HG02885 (cell line): Measurements from ENCODE around the gene LASP1.
"Not testable (repeated sequence)": the region's sequence is repeated elsewhere in the genome, so short reads cannot be mapped to it uniquely, and the experiment has no call there.

Source experiments
- ATAC-seq: cut with Tn5 transposase; IDR thresholded peaks from one replicate; pipeline ENCODE4 v1.9.1; 2021; ENCODE audit warnings: mild to moderate bottlenecking; ENCODE audit not compliant: unreplicated experiment, poor library complexity

The LASP1 gene

DNA sequence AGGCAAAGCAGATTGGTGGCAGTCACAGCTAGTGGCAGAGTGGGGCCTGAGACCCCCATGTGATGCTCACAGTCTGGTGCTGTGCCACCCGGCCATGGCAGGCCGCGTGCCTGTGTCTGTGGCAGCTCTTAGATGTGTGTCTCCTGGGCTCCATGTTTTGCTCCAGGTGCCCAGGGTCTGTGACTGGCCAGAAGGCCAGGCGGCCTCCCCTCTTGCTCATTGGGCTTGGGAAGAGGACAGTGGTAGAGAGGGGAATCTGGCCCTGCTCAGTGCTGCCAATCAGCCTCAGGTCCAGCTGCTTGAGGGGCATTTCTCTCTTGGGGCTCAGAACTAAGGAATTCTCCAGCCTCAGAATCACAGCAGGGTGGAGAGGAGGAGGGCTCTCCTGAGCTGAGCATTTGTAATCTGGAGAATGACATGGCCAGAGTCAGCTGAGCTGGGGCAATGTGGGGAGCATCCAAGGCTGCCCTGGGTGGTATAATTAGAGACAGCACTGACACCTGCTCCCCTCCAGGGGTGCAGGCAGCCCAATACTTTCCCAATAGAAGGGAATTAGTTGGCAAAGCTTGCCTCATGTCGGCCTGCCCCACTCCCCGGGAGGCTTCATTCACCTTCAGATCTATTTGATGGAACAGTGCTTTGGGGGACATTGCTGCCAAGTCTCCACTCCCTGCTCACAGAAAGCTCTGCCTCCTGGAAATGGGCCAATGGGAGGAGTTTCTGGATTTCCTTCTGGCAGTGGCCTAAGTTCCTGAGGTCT lies 52.9 kb downstream of the LASP1 start:
- no peak for ATAC-seq

DNA sequence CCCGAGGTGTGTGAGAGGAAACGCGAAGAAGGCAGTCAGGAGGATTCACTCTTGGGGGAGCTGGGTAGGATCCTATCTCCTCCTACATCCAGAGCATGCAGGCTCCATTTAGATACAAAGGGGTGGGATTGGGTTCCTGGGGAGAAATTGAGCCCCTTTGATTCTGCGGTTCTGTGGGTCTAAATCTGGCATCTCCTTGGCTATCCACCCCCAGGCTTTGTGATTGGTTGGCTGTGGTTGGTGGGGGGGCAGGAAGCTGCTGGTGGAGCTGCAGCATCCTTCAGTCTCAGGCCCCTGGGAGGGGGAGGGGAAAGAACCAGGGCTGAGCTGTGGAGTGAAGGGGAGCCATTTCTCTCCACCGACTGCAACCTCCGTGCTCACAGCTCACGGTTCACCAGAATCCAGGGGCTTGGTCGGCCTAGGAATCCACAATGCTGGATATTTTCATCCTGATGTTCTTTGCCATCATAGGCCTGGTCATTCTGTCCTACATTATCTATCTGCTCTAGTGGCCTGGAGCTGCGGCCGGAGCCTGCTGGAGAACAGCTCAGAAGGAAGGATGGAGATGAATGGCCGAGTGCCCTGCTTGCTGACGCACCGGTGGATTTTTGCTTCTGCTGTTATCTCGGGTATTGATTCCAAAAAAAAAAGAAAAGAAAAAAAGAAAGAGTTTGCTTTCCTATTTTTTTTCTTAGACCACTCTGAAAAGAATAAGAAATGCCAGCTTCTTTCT lies 55.6 kb downstream of the LASP1 start, which contains the start of gene LASP1NB:
LASP1NB (plus strand) TSS at position 352 of the 733 bp plus-strand sequence.
- ATAC-seq = no peak

DNA sequence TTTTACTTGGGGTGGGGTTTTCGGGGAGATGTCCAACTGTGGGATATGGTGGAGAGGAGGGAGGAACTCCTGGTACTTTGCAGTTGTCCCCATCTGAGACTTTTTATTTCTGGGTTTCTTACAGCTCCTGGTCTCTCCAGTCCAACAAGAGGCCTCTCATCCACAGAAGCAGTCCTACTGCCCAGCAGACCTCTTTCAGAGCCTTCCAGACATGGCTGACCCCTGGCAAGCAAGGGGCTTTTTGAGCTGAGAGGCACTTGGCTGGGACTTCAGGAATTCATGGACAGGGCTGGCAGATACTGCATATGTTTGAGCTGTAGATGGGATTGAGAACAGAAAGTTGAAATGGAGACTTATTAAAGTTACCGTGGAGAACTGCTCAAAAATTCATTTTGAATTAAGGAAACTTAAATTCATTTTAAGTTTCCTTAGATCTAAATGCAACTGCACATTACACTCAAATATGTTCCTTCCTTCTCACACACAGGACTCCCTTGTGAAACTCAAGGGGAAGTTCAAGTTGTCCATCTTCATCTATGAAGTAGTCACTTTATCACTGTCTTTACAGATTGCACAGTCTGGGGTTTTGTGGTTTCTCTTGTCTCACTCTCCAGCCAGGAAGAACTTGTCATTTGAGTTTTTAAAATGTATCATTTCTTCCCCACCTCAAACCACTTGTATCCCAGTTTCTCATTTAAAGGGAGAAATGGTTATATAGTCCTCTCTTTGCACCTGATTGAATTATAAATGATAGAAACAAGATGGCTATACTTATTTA lies 56.6 kb downstream of the LASP1 start:
- ATAC-seq = no peak

DNA sequence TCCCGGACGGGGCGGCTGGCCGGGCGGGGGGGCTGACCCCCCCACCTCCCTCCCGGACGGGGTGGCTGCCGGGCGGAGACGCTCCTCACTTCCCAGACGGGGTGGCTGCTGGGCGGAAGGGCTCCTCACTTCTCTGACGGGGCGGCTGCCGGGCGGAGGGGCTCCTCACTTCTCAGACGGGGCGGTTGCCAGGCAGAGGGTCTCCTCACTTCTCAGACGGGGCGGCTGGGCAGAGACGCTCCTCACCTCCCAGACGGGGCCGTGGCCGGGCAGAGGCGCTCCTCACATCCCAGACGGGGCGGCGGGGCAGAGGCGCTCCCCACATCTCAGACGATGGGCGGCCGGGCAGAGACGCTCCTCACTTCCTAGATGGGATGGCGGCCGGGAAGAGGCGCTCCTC lies 60.9 kb downstream of the LASP1 start:
- ATAC-seq = not testable (repeated sequence)

DNA sequence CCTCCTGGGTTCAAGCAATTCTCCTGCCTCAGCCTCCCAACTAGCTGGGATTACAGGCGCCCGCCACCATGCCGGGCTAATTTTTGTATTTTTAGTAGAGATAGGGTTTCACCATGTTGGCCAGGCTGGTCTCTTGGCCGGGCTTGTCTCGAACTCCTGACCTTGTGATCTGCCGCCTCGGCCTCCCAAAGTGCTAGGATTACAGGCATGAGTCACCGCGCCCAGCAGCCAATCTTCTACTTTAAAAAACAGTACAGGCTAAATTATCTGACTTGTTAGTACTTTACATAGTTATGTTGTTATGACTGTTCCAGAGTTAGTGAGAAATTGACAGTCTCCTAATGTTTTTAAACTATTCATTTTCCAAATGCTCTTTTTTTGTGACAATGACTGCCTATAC lies 64.1 kb downstream of the LASP1 start:
- ATAC-seq = not testable (repeated sequence)

DNA sequence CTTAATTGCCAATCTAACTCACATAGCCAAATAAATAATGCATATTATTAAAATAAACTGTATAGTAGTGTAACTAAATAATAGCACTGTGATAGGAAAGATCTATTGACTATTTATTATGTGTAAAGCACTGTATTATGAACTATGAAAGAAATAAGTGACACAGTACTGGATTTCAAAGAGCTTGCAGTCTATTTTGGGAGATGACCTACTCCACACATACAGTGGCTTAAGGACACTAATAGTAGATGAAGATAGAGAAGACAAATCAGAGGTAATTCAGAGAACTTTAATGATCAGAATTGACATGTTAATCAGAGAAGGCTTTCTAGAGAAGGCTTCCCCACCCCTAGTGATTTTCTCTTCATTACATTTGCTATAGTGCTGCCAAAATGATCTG lies 70.1 kb downstream of the LASP1 start:
- ATAC-seq = no peak

DNA sequence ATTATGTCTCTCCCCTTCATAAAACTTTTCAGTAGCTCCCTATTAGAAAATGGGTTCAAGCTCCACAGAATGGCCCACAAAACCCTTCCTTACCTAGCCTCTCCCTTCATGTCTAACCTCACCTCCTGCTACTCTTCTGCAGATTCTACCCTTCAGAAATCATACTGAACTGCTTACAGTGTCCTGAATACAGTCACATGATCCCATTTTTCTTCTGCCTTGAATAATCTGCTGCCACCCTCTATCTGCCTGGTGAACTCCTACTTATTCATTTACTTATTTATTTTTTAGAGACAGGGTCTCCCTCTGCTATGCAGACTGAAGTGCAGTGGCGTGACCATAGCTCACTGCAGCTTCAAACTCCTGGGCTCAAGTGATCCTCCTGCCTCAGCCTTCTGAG lies 70.5 kb downstream of the LASP1 start:
- ATAC-seq = no peak

DNA sequence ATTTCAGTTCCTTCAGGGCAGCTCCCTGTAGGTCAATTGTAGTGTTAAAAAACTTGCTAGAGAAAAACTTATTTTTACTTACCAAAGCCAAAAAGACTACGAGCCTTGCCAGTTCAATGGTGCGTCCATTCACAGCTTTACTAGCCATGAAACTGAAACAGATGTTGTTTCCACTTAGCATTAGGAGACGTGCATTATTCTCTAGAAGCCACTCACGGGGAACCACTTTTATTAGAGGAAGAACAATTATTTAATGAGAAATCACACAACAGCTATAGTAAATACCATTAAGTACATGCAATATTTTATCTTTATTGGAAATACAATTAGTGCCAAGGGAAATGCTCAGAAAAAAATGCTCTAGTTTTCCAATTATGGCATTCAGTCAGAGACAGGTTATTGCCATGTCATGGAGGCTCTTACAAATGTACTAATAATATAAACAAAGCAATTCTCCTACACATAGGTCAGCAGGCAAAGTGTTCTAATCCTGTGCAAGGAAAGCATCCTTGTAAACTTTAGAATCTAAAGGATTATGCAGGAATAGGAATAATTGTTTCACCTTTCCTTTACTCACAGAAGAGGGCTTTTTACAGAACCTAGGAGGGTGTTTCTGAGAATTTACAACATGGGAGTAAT lies 73.0 kb downstream of the LASP1 start:
- no peak for ATAC-seq

DNA sequence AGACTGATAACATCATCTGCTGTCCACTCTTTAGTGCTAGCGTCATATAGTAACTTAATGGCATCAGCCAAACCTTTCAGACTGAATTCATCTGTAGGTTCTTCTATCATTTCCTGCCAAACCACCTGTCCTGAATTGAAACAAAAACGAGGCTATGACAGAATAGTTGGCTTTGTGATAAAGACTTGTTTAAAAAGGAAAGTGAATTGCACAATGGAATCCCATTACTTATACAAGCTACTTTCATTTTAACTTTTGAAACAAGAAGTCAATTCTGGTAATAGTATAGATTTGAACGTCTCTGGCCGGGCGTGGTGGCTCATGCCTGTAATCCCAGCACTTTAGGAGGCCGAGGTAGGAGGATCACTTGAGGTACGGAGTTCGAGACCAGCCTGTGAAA lies 73.7 kb downstream of the LASP1 start:
- no peak for ATAC-seq

DNA sequence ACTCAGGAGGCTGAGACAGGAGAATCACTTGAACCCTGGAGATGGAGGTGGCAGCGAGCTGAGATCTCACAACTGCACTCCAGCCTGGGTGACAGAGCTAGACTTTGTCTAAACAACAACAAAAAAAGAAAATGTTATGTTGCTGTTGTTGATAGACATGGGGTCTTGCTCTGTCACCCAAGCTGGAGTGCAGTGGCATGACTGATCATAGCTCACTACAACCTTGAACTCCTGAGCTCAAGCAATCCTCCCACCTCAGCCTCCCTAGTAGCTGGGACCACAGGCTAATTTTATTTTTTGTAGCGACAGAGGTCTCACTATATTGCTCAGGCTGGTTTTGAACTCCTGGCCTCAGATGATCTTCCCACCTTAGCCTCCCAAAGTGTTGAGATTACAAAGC lies 77.3 kb downstream of the LASP1 start:
- no peak for ATAC-seq

DNA sequence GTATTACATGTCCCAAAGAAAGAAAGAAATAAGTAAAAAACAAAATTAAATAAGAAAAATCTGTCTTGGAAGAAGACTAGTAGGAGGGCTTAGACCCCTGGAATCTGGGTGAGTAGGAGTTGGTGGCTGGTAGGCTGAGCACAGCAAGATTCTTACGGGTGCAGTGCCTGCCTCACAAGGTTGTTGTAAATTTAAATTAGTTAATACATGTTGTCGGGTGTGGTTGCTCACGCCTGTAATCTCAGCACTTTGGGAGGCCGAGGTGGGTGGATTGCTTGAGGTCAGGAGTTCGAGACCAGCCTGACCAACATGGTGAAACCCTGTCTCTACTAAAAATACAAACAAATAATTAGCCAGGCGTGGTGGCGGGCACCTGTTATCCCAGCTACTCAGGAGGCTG lies 83.9 kb downstream of the LASP1 start:
- not testable (repeated sequence) for ATAC-seq

DNA sequence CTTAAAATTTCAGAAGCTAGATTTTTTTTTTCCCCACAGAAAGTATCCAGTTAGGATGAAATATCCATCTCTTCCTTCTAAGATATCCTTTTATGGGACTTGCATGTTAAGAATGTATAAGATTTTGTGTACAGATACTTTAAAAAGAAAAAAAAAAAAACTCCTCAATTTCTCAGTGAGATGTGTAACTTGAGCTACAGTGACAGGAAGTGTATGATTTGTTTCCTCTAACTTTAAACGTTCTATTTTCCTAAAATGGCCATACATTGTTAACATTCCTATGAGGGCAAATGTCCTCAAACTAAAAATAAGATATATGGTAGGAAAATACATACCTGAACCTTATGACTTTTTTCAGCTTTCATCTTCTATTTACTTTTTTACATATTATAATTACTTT lies 88.5 kb downstream of the LASP1 start:
- ATAC-seq = no peak

DNA sequence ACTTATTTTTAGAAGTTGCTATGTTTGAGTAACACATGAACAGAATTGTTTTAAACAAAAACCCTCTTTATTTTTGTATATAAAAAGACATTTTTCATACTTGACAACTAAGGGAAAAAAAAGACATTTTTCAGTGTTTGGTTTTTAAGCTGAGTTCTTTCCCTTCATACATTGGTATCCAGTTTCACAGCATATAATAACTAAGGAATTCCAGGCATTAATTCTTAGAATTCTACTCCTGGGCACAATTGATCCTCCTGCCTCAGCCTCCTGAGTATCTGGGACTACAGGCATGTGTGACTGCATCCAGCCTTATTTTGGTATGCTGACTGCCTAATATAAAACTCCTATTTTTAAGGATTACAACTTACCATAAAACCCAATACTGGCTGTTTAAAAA lies 88.9 kb downstream of the LASP1 start:
- no peak for ATAC-seq

DNA sequence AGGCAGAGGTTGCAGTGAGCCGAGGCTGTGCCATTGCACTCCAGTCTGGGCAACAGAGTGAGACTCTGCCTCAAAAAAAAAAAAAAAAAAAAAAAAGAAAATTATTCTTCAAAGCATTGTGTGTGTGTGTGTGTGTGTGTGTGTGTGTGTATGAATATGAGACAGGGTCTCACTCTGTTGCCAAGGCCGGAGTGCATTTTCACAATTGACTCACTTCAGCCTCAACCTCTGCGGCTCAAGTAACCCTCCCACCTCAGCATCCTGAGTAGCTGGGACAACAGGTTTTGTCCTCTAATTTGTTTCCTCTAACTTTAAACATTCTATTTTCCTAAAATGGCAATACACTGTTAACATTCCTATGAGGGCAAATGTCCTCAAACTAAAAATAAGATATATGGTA lies 89.7 kb downstream of the LASP1 start:
- ATAC-seq = no peak

DNA sequence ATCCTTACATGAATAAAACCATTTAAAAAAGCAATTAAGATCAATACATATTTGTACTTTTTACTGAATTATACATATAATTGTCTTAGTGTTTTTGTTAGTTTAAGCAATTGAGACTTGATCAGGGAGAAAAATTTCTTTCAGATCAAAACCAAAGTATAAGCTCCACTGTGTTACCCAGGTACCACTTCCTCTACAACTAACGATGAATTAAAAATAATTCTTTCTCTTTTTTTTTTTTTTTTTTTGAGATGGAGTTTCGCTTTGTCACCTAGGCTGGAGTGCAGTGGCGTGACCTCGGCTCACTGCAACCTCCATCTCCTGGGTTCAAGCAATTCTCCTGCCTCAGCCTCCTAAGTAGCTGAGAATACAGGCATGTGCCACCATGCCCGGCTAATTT lies 90.5 kb downstream of the LASP1 start:
- no peak for ATAC-seq

DNA sequence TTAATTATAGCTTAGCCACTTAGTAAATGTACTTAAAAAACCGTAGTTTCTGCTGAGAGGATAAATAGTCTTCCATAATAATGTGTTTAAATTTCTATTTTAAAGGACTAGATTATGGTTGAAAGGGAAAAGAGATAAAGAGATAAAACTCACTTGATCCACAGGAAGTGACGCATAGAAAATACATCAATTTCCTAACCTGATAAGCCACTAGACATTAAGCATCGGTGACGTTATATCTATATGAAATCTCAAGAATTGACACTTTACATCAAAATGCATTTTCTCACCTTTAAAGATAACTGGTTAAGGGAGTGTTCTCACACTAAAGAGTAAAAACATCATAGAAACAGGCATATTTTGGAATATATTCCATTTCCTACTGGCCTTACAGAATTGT lies 91.6 kb downstream of the LASP1 start:
- ATAC-seq = no peak

DNA sequence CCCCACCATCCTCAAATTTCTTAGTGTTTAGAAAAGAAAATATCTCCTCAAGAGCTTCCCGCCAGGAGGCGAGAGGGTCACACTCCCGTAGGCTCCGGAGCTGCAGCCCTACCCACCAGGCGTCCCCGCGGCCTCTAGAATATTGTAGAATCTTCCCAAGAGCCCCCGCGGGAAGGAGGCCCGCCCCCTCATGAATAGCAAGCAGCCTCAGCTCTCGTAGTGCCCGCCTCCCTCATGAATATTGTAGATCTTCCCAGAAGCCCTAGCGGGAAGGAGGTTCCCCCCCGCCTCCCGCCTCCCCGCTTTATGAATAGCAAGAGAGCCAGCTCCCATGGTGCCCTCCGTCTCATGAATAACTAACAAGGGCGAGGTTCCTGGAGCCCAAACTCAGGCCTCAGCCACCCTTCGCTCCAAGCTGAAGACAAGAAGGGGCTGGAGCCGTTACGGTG lies 97.5 kb downstream of the LASP1 start, which contains the start of gene FBXO47:
FBXO47 (minus strand) TSS at position 114 of the 449 bp plus-strand sequence. CDS start 4,378 bp downstream, outside the sequence.
- no peak for ATAC-seq

DNA sequence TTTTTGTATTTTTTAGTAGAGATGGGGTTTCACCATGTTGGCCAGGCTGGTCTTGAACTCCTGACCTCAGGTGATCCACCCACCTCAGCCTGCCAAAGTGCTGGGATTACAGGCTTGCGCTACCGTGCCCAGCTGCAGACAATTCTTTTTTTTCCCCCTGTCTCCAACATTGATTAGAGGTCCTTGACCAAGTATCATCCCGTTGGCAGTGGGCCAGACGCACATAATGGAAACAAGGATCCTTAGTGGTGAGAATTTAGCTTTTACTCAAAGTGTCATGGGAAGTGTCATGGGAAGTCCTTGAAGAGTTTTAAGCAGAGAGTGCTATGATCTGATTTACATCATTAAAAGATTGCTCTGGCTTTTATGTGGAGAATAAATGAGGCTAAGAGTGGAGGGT lies 99.4 kb downstream of the LASP1 start:
- ATAC-seq = no peak

DNA sequence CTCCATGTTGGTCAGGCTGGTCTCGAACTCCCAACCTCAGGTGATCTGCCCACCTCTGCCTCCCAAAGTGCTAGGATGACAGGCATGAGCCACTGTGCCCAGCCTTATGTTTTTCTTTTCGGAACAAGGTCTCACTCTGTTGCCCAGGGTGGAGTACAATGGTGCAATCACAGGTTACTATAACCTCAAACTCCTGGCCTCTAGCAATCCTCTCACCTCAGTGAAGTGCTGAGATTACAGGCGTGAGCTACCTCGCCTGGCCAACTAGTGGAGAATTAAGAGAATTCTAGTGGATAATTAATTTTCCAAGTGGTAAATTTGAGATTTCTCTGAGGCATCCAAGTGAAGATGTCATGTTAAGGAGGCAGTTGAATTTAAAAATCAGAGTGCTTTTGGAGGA lies 100.3 kb downstream of the LASP1 start:
- ATAC-seq = no peak

DNA sequence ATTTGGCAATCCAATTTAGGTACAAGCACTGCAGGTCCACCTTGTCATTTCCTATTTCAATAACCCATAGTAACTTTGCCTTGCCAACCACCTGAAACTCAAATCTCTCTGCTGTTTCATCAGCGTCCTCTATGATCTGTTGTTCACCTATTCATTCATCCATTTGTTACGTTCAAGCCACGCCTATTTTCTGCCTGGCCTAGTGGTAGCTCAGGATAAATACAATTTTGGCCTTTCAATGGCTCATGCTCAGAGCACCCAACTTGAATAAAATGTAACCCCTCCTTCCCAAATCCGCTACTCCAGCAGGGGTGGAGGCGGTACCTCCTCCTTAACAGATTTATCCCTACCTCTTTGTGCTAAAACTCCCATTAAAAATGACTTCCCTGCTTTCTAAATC lies 100.9 kb downstream of the LASP1 start:
- ATAC-seq = no peak
